HepG2 (cell line): ENCODE results near the gene DTNA. TPM values are rescaled to one million over a fixed set of nuclear protein-coding genes. Genes with fewer than 3 reads are reported as not detected.

Experiments
- ATAC-seq: fragments of 200-7000 bp; cut with Tn5 transposase; 3 replicates; pipeline ENCODE4 v1.9.1; 2020; ENCODE audit warnings: mild to moderate bottlenecking, moderate library complexity
- BruUV-seq: library from RNA; stranded (reverse); fragments of 400-500 nt; replicated peaks from 2 replicates; lab custom pipeline; 2021; lab: Mats Ljungman, UMichigan
- CTCF ChIA-PET: fragments of 300-600 bp; formaldehyde crosslinking; extraction: SDS; loops from one replicate; lab custom pipeline; 2021; ENCODE audit warnings: low total read pairs, inconsistent platforms, low intra/inter-chr PET ratio; lab: Yijun Ruan, JAX
- POLR2A ChIA-PET: fragments of 350-600 bp; sonication (Branson Sonifier 250); formaldehyde crosslinking; loops from one replicate; lab custom pipeline; 2020; ENCODE audit warnings: antibody characterized with exemption, inconsistent platforms; lab: Yijun Ruan, JAX
- DNase-seq: peaks from one replicate; pipeline ENCODE4 v3.0.0-alpha.2; 2015; ENCODE audit warnings: low spot score
- FAIRE-seq: peaks from 3 replicates; lab custom pipeline; 2011; peaks lifted over from hg19 to GRCh38; lab: Jason Lieb, UNC
- H2AFZ ChIP-seq: one replicate; pipeline ENCODE4 v1.6.1; 2011; ENCODE audit warnings: low read length, inconsistent platforms
- H3K27ac ChIP-seq: fragments of 300-600 bp; 3 replicates; pipeline ENCODE4 v1.8.0; 2011; ENCODE audit warnings: mixed run types, mild to moderate bottlenecking, mixed read lengths, low read length, inconsistent platforms; ENCODE audit not compliant: insufficient read depth; ENCODE audit errors: extremely low read length
- H3K27me3 ChIP-seq, 2 experiments: fragments of 200-600 bp in 1 of 2; 2 replicates in 1 of 2; 3 replicates in 1 of 2; pipeline versions ENCODE4 v1.6.0 to v1.8.0; 2011; ENCODE audit warnings: low read length in 2 of 2, mild to moderate bottlenecking in 2 of 2, moderate library complexity in 2 of 2, inconsistent platforms in 1 of 2; ENCODE audit not compliant: insufficient read depth in 2 of 2, control insufficient read depth in 1 of 2
- H3K36me3 ChIP-seq, 2 experiments: fragments of 200-600 bp in 1 of 2; replicated peaks in 1 of 2; 2 replicates in 1 of 2; 3 replicates in 1 of 2; pipeline versions ENCODE4 v1.5.1 to v1.8.0; 2011; ENCODE audit warnings: low read length in 2 of 2, inconsistent platforms in 1 of 2; ENCODE audit not compliant: insufficient read depth in 2 of 2, control insufficient read depth in 1 of 2
- H3K4me1 ChIP-seq: 2 replicates; pipeline ENCODE4 v1.5.1; 2012; ENCODE audit warnings: low read length, inconsistent platforms; ENCODE audit not compliant: insufficient read depth
- H3K4me2 ChIP-seq: 2 replicates; pipeline ENCODE4 v1.6.0; 2011; ENCODE audit warnings: low read depth, low read length, inconsistent platforms
- H3K4me3 ChIP-seq, 3 experiments: fragments of 200-600 bp in 1 of 3; sonication (generic), shearing (Covaris generic) in 1 of 3; replicated peaks in 1 of 3; 2 replicates each; pipeline ENCODE4 v1.5.1; 2011 to 2016; ENCODE audit warnings: low read length in 3 of 3, inconsistent platforms in 2 of 3, low read depth in 2 of 3, mild to moderate bottlenecking in 2 of 3, control low read depth in 1 of 3, mixed read lengths in 1 of 3; ENCODE audit not compliant: insufficient read depth in 1 of 3
- H3K79me2 ChIP-seq: one replicate; pipeline ENCODE4 v1.6.1; 2011; ENCODE audit warnings: low read length, inconsistent platforms; ENCODE audit not compliant: insufficient read depth
- H3K9ac ChIP-seq: 2 replicates; pipeline ENCODE4 v1.6.0; 2011; ENCODE audit warnings: mild to moderate bottlenecking, low read depth, low read length, inconsistent platforms; ENCODE audit not compliant: insufficient read depth
- H3K9me3 ChIP-seq: 2 replicates; pipeline ENCODE4 v1.5.1; 2012; ENCODE audit warnings: mild to moderate bottlenecking, low read length
- H4K20me1 ChIP-seq: 2 replicates; pipeline ENCODE4 v1.6.0; 2011; ENCODE audit warnings: inconsistent platforms, mild to moderate bottlenecking, low read length, moderate library complexity; ENCODE audit not compliant: insufficient read depth
- ARNT2 ChIP-seq: sonication (generic); formaldehyde crosslinking; IDR thresholded peaks from 2 replicates; pipeline ENCODE4 v1.8.0; 2022; ENCODE audit warnings: mild to moderate bottlenecking, low read depth, missing genetic modification reagents, moderate library complexity
- DNMT1 ChIP-seq: sonication (generic); formaldehyde crosslinking; IDR thresholded peaks from 2 replicates; pipeline ENCODE4 v1.5.1; 2020; ENCODE audit warnings: mild to moderate bottlenecking, missing genetic modification reagents
- HOXD1 ChIP-seq: sonication (generic); formaldehyde crosslinking; IDR thresholded peaks from 2 replicates; pipeline ENCODE4 v1.5.0; 2020; ENCODE audit warnings: missing genetic modification reagents
- ZBTB7B ChIP-seq: sonication (generic); formaldehyde crosslinking; IDR thresholded peaks from 2 replicates; pipeline ENCODE4 v1.4.0; 2020; ENCODE audit warnings: missing genetic modification reagents
- ZKSCAN1 ChIP-seq: fragments of 150-350 bp; IDR thresholded peaks from 2 replicates; pipeline ENCODE4 v1.6.1; 2014; ENCODE audit warnings: low read length
- ZNF616 ChIP-seq: sonication (generic); formaldehyde crosslinking; IDR thresholded peaks from 2 replicates; pipeline ENCODE4 v1.5.0; 2020; ENCODE audit warnings: low read depth, mild to moderate bottlenecking, missing genetic modification reagents
- ZNF660 ChIP-seq: sonication (generic); formaldehyde crosslinking; IDR thresholded peaks from 2 replicates; pipeline ENCODE4 v1.5.1; 2020; ENCODE audit warnings: mild to moderate bottlenecking, low read depth, missing genetic modification reagents, borderline replicate concordance
- ZNF747 ChIP-seq: sonication (generic); formaldehyde crosslinking; IDR thresholded peaks from 2 replicates; pipeline ENCODE4 v1.8.1; 2023; ENCODE audit warnings: missing genetic modification reagents, mild to moderate bottlenecking, borderline replicate concordance
- ZNF781 ChIP-seq: sonication (generic); formaldehyde crosslinking; IDR thresholded peaks from 2 replicates; pipeline ENCODE4 v1.5.1; 2020; ENCODE audit warnings: borderline replicate concordance, mild to moderate bottlenecking, missing genetic modification reagents; ENCODE audit errors: not compliant biosample characterization
- WGBS: methylation state at CpG from one replicate; pipeline ENCODE4 v1.1.6; 2017; ENCODE audit warnings: low lambda C conversion rate; 5-methylcytosine and 5-hydroxymethylcytosine counted together
- in situ Hi-C: cut with HindIII; loops from 2 replicates; pipeline ENCODE4 v1.10.0; 2017; ENCODE audit warnings: low pct_unique_long_range_greater_than_20kb; ENCODE audit not compliant: extremely low pct_ligation_motif_present
- intact Hi-C: fragments of 100-400 bp; cut with micrococcal nuclease; formaldehyde crosslinking; loops from one replicate; pipeline ENCODE4 v1.10.0; 2022; ENCODE audit not compliant: unreplicated experiment
- polyA plus RNA-seq, 8 experiments: library from polyadenylated mRNA; depleted of rRNA in 3 of 8; stranded (reverse) in 7 of 8; unstranded in 1 of 8; fragments of >200 nt; fragmentation: Illumina TruSeq in 4 of 8; extraction: Trizol in 4 of 8; gene quantifications; 2 replicates each; pipeline versions ENCODE4 v1.2.1 to v1.2.3, GENCODE V29; 2011 to 2016; ENCODE audit warnings: low read depth in 4 of 8, missing spikeins in 1 of 8, mixed read lengths in 1 of 8; ENCODE audit not compliant: insufficient read depth in 1 of 8
- total RNA-seq, 5 experiments: library from RNA; depleted of rRNA; stranded (reverse); fragments of >200 nt; fragmentation: Illumina TruSeq; extraction: Trizol; gene quantifications; 2 replicates each; pipeline ENCODE4 v1.2.3, GENCODE V29; 2016; ENCODE audit warnings: low read depth in 1 of 5
- TF ChIP-seq, protein P1 (sequence below): sonication (generic); formaldehyde crosslinking; IDR thresholded peaks from 2 replicates; pipeline ENCODE4 v1.4.0; 2020; ENCODE audit warnings: mild to moderate bottlenecking, missing genetic modification reagents
- TF ChIP-seq, protein P2 (sequence below): sonication (generic); formaldehyde crosslinking; IDR thresholded peaks from 2 replicates; pipeline ENCODE4 v1.5.1; 2020; ENCODE audit warnings: missing genetic modification reagents, mild to moderate bottlenecking, borderline replicate concordance
- TF ChIP-seq, protein P3 (sequence below): sonication (generic); formaldehyde crosslinking; IDR thresholded peaks from 2 replicates; pipeline ENCODE4 v1.8.0; 2022; ENCODE audit warnings: mild to moderate bottlenecking, missing genetic modification reagents, borderline replicate concordance
- TF ChIP-seq, protein P4 (sequence below): IDR thresholded peaks from 2 replicates; pipeline ENCODE4 v1.6.1; 2016; ENCODE audit warnings: missing genetic modification reagents, missing compliant biosample characterization

Gene DTNA
- total and polyA plus RNA-seq, 2 of the 13 experiments (the other 11 are each of a cell fraction or from before 2014, with no cell fraction given) = 8.5 to 29.0 TPM

DNA sequence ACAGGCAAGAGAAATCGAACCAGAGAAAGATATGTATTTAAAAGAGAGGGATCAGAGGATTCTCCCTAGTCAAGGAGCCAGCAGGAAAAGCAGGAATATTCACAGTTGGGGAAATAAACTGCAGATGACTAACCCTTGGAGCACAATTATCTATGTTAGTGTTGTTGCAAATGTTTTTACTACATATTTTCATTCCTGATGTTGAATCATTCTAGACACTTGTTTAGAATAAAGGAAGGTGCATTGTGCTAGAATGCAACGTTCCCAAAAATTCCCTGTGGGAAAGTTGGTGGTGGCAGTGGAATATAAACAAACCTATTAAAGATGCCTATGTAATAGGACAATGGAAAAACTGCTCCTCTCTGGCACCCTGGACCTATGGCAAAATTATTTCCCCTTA, 63.3 kb downstream of the DTNA start:
- POLR2A ChIA-PET = no interaction called here
- ATAC-seq (no peak), DNase-seq (no peak), FAIRE-seq (no peak)
- Histone ChIP-seq H3K4me1 (no peaks in the 10 kb centered on the region), H3K9me3 (no peaks in the 10 kb centered on the region), H3K27me3 (no peaks in the 10 kb centered on the region), H3K4me2 (no peak overlapping the region), H4K20me1 (no peaks in the 10 kb centered on the region), H3K79me2 (no peaks in the 10 kb centered on the region), H3K9ac (no peak overlapping the region), H3K27ac (no peak overlapping the region), H2AFZ (no peak overlapping the region), H3K4me3 (no peak overlapping the region), H3K36me3 (no peaks in the 10 kb centered on the region)
- WGBS = 25% methylated on average over 2 of the region's 2 CpGs
- BruUV-seq = no TSS peak
- in situ Hi-C loops (no loop called here), intact Hi-C loops (no loop called here)
- CTCF ChIA-PET = no interaction called here
- TF ChIP-seq, protein P1, sequence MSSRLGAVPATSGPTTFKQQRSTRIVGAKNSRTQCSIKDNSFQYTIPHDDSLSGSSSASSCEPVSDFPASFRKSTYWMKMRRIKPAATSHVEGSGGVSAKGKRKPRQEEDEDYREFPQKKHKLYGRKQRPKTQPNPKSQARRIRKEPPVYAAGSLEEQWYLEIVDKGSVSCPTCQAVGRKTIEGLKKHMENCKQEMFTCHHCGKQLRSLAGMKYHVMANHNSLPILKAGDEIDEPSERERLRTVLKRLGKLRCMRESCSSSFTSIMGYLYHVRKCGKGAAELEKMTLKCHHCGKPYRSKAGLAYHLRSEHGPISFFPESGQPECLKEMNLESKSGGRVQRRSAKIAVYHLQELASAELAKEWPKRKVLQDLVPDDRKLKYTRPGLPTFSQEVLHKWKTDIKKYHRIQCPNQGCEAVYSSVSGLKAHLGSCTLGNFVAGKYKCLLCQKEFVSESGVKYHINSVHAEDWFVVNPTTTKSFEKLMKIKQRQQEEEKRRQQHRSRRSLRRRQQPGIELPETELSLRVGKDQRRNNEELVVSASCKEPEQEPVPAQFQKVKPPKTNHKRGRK = no peak
- TF ChIP-seq ZNF616 (CRISPR knock-in tag) (no peak), ZBTB7B (CRISPR knock-in tag) (no peak), ARNT2 (CRISPR knock-in tag) (no peak), ZKSCAN1 (no peak), ZNF660 (CRISPR knock-in tag) (no peak), ZNF781 (CRISPR knock-in tag) (no peak), DNMT1 (no peak), HOXD1 (CRISPR knock-in tag) (no peak), ZNF747 (CRISPR knock-in tag) (no peak)
- TF ChIP-seq, protein P2, sequence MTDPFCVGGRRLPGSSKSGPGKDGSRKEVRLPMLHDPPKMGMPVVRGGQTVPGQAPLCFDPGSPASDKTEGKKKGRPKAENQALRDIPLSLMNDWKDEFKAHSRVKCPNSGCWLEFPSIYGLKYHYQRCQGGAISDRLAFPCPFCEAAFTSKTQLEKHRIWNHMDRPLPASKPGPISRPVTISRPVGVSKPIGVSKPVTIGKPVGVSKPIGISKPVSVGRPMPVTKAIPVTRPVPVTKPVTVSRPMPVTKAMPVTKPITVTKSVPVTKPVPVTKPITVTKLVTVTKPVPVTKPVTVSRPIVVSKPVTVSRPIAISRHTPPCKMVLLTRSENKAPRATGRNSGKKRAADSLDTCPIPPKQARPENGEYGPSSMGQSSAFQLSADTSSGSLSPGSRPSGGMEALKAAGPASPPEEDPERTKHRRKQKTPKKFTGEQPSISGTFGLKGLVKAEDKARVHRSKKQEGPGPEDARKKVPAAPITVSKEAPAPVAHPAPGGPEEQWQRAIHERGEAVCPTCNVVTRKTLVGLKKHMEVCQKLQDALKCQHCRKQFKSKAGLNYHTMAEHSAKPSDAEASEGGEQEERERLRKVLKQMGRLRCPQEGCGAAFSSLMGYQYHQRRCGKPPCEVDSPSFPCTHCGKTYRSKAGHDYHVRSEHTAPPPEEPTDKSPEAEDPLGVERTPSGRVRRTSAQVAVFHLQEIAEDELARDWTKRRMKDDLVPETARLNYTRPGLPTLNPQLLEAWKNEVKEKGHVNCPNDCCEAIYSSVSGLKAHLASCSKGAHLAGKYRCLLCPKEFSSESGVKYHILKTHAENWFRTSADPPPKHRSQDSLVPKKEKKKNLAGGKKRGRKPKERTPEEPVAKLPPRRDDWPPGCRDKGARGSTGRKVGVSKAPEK (CRISPR knock-in tag) = no peak
- TF ChIP-seq, protein P3, sequence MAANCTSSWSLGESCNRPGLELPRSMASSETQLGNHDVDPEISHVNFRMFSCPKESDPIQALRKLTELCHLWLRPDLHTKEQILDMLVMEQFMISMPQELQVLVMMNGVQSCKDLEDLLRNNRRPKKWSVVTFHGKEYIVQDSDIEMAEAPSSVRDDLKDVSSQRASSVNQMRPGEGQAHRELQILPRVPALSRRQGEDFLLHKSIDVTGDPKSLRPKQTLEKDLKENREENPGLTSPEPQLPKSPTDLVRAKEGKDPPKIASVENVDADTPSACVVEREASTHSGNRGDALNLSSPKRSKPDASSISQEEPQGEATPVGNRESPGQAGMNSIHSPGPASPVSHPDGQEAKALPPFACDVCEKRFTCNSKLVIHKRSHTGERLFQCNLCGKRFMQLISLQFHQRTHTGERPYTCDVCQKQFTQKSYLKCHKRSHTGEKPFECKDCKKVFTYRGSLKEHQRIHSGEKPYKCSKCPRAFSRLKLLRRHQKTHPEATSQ (CRISPR knock-in tag) = no peak
- TF ChIP-seq, protein P4, sequence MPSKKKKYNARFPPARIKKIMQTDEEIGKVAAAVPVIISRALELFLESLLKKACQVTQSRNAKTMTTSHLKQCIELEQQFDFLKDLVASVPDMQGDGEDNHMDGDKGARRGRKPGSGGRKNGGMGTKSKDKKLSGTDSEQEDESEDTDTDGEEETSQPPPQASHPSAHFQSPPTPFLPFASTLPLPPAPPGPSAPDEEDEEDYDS (CRISPR knock-in tag) = no peak
